Activated naive CD4-positive, alpha-beta T cell treated with anti-CD3 and anti-CD28 coated beads for 36 hours (primary cell): Measurements from ENCODE around the gene ADO. TPM values are rescaled to one million over a fixed set of nuclear protein-coding genes. Genes with fewer than 3 reads are reported as not detected.

Source experiments
- CTCF ChIA-PET: fragments of 350-600 bp; sonication (Branson Sonifier 250); formaldehyde crosslinking; loops from one replicate; lab custom pipeline; 2021; ENCODE audit warnings: antibody characterized with exemption; lab: Charles Lee
- DNase-seq: peaks from one replicate; pipeline ENCODE4 v3.0.0-alpha.2; 2020
- H3K27ac Mint-ChIP-seq: one replicate; pipeline ENCODE4 v1.8.0; 2021; ENCODE audit warnings: mild to moderate bottlenecking, mixed read lengths
- H3K27me3 Mint-ChIP-seq: one replicate; pipeline ENCODE4 v1.8.0; 2021; ENCODE audit warnings: low read depth, mixed read lengths
- H3K36me3 Mint-ChIP-seq: one replicate; pipeline ENCODE4 v1.8.0; 2021; ENCODE audit warnings: low read depth, mixed read lengths
- H3K4me1 Mint-ChIP-seq: one replicate; pipeline ENCODE4 v1.8.0; 2021; ENCODE audit warnings: low read depth, mixed read lengths
- H3K4me3 Mint-ChIP-seq: one replicate; pipeline ENCODE4 v1.8.0; 2021; ENCODE audit warnings: mild to moderate bottlenecking, moderate library complexity, mixed read lengths
- H3K9me3 Mint-ChIP-seq: one replicate; pipeline ENCODE4 v1.8.0; 2021; ENCODE audit warnings: mixed read lengths
- intact Hi-C: fragments of 100-400 bp; cut with micrococcal nuclease; formaldehyde crosslinking; loops from one replicate; pipeline ENCODE4 v1.15.1; 2023
- total RNA-seq, 2 experiments: library from RNA; stranded (reverse); gene quantifications; one replicate each; pipeline ENCODE4 v1.2.3, GENCODE V29; 2021

ADO gene
- total RNA-seq, 2 experiments from 2014 or later = 24.9 to 26.2 TPM

DNA sequence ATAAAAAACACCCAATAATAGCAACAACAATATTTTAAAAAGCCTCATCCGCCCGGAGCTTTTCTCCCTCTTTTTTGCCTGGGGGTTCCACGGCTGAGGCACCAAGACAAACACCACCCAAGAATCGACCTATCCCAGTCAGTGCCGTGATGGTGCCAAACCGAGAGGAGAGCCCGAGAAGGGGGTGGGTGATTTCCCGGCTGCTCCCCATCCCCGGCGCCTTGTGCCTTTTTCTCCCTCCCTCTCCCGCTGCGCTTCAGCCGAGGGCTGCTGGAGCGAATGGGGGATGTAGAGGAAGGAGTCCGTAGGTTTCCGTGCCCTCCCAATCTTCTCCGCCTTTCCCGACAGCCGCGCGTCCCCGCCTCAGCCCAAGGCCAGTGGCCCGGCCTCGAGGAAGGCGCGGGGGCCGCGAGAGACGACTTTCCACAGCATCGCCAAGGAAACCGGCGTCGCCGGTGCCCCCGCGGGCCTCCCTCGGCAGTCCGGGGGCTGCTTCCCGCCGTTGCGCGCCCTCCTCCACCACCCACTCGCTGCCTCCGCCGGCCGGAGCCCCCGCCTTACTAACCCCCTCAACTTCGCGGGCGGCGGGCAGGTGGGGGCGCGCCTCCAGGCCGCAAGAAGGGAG, 10.3 kb downstream of the ADO start:
- intact Hi-C loops = loop anchor here (5.0 kb wide), 4 partner anchors 323 to 707 kb away; partner anchors contain the start of genes REEP3 and RTKN2
- Mint-ChIP-seq H3K4me1 (peaks cover 56% of the 10 kb centered on the region), H3K9me3 (no peaks in the 10 kb centered on the region), H3K27me3 (peaks cover 5% of the 10 kb centered on the region), H3K27ac (peak overlapping the region; percentile 98), H3K36me3 (peaks cover 33% of the 10 kb centered on the region), H3K4me3 (peak overlapping the region; percentile 95)
- CTCF ChIA-PET = interaction anchor here (1.7 to 3.6 kb wide), 2 partner anchors 65 to 204 kb away, joined by 7 to 14 read pairs; no protein-coding TSS in a partner anchor
- DNase-seq = peak; percentile 36

DNA sequence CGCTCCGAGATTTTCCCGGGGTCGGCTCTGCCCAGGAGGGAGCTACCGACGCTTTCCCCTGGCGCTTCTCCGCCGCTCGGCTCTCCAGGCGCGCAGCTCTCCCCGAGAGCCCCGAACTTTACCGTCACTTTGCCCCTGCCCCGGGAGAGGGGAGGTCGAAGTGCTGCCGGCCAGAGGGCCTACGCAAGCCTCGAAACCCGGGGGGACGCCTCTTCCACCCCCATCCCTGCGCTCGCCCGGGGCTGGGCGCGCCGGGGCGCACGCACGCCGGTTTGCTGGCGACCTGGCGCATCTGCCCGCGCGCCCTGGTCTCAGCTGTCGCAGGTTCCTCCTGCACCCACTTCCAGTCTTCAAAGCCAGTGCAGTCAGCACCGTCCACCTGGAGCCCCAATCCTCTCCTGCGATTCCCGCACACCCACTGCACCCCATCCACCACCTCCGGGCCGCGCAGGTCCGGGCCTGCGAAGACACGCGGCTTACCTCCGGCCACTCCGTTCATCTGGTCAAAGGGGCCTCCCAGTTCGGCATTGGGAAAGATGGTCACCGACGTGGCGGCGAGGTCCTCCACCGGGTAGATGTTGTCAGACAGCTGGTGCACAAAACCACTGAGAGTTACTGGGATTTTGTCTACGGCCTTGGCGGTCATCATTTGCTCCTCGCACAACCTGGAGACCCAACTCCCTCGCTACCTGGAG, 11.0 kb downstream of the ADO start:
- peak overlapping the region; percentile 98 for H3K27ac Mint-ChIP-seq
- no peaks in the 10 kb centered on the region for H3K9me3 Mint-ChIP-seq
- peaks cover 33% of the 10 kb centered on the region for H3K36me3 Mint-ChIP-seq
- H3K27me3 Mint-ChIP-seq = peaks cover 9% of the 10 kb centered on the region
- peak; percentile 32 for DNase-seq
- peak overlapping the region; percentile 95 for H3K4me3 Mint-ChIP-seq
- H3K4me1 Mint-ChIP-seq = peaks cover 51% of the 10 kb centered on the region
- intact Hi-C loops = loop anchor here (1.0 to 5.0 kb wide), 26 partner anchors 11 to 911 kb away; partner anchors contain the start of genes ADO, NRBF2, REEP3 and RTKN2
- CTCF ChIA-PET = interaction anchor here (1.3 to 4.4 kb wide), 7 partner anchors 16 to 205 kb away, joined by 3 to 49 read pairs (median 9); no protein-coding TSS in a partner anchor

DNA sequence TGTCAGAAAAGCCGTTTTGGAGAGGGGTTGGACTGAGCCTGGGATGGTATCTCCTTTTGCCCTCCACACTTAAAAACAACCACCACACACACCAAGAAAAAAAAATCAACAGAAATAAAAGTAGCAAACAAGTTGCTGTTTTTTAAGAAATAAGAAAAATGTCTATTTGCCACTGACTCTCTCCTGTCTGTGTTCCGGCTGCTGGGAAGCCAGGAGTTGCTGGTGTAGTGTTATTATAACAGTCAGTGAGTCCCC, 11.5 kb downstream of the ADO start:
- peak overlapping the region; percentile 98 for H3K27ac Mint-ChIP-seq
- peaks cover 33% of the 10 kb centered on the region for H3K36me3 Mint-ChIP-seq
- peaks cover 14% of the 10 kb centered on the region for H3K27me3 Mint-ChIP-seq
- peak overlapping the region; percentile 95 for H3K4me3 Mint-ChIP-seq
- no peaks in the 10 kb centered on the region for H3K9me3 Mint-ChIP-seq
- intact Hi-C loops = loop anchor here (1.0 to 5.0 kb wide), 26 partner anchors 12 to 912 kb away; partner anchors contain the start of genes ADO, NRBF2, REEP3 and RTKN2
- CTCF ChIA-PET = interaction anchor here (0.9 to 4.4 kb wide), 11 partner anchors 16 to 342 kb away, joined by 3 to 49 read pairs (median 5); no protein-coding TSS in a partner anchor
- no peak for DNase-seq
- H3K4me1 Mint-ChIP-seq = peaks cover 46% of the 10 kb centered on the region

DNA sequence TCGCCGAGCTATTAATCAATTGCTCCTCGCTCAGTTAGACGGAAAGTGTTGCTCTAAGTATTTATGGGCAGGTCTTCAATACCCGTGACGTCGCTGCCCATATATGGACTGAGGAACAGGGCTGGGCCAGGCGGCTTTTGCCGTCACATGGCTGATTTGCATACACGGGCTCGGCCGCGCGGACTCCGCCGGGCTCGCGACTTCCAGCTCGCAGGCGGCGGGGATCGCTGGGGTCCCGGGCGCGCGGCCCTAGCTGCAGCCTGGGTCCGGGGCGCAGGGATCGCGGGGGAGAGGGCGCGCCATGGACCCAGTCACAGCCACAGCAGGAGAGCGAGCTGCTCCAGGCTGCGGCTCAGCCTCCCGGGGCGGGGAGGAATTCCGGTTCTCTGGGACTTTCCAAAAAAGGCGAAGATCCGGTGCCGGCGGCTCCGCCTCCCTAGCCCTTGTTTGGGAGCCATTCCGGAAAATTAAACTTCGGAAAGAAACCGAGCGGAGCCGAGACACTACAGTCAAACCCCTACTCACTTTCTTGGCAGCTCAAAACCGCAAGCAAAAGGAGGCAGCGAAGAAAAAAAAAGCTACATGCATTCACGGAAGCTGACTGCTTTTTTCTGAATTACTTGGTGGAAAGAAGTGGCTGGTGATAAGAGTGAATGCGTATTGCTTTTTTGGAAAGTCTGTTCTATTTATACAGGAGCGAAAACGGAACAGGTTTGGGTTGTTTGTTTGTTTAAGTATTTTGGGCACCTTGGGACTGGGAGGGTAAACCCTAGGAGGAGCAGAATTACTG, 12.0 kb downstream of the ADO start, which contains the start of gene EGR2:
Gene EGR2, minus strand, starts transcription at position 36 of the 790 bp plus-strand sequence. CDS start 337 bp downstream, outside the sequence.
- H3K4me3 Mint-ChIP-seq = peak within 1 kb of the TSS; percentile 95
- intact Hi-C loops = loop anchor here (1.0 to 5.0 kb wide), 26 partner anchors 12 to 912 kb away; partner anchors contain the start of genes ADO, NRBF2, REEP3 and RTKN2
- peaks cover 14% of the 10 kb centered on the region for H3K27me3 Mint-ChIP-seq
- peaks cover 41% of the 10 kb centered on the region for H3K4me1 Mint-ChIP-seq
- peak; percentile 98 for DNase-seq
- no peaks in the 10 kb centered on the region for H3K9me3 Mint-ChIP-seq
- H3K36me3 Mint-ChIP-seq = peaks cover 33% of the 10 kb centered on the region
- peak within 1 kb of the TSS; percentile 98 for H3K27ac Mint-ChIP-seq
- CTCF ChIA-PET = interaction anchor here (0.7 to 4.4 kb wide), 19 partner anchors 12 to 897 kb away, joined by 3 to 49 read pairs (median 5); partner anchors contain the start of gene ADO

DNA sequence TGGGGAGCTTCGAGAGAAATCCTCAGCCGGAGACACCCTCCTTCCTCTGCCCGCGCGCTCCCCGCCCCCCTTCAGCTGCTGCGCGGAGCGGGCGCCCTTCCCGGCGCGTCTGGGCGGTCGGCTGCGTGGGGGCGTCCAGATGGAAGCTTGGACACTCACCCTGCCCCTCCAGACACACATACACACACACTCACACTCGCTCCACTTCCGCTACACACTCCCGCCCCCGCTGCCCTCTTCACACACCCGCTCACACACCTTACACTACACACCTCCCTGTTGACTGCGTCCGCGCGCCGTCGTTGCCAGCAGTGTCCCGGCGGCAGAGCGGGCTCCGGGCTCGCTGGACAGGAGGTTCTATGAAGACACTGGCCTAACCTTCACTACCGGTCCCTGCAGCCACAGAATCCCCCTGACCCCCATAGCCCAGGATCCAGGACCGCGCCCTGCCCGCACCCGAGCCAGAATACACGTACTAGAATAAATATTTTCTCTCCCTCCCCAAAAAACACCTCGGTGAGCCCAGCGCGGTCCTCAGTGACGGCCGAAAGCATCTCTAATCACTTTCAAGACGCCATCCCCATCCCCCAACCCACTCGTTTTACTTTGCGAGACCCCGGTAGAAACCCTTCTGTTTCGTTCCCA, 12.7 kb downstream of the ADO start:
- Mint-ChIP-seq H3K36me3 (peaks cover 29% of the 10 kb centered on the region), H3K9me3 (no peaks in the 10 kb centered on the region), H3K4me3 (peak overlapping the region; percentile 95), H3K4me1 (peaks cover 35% of the 10 kb centered on the region), H3K27ac (peak overlapping the region; percentile 98), H3K27me3 (peaks cover 14% of the 10 kb centered on the region)
- DNase-seq = peak; percentile 60
- intact Hi-C loops = loop anchor here (2.0 to 5.0 kb wide), 7 partner anchors 325 to 874 kb away; partner anchors contain the start of genes REEP3 and RTKN2
- CTCF ChIA-PET = interaction anchor here (0.7 to 4.4 kb wide), 21 partner anchors 11 to 896 kb away, joined by 3 to 49 read pairs (median 5); partner anchors contain the start of gene ADO

DNA sequence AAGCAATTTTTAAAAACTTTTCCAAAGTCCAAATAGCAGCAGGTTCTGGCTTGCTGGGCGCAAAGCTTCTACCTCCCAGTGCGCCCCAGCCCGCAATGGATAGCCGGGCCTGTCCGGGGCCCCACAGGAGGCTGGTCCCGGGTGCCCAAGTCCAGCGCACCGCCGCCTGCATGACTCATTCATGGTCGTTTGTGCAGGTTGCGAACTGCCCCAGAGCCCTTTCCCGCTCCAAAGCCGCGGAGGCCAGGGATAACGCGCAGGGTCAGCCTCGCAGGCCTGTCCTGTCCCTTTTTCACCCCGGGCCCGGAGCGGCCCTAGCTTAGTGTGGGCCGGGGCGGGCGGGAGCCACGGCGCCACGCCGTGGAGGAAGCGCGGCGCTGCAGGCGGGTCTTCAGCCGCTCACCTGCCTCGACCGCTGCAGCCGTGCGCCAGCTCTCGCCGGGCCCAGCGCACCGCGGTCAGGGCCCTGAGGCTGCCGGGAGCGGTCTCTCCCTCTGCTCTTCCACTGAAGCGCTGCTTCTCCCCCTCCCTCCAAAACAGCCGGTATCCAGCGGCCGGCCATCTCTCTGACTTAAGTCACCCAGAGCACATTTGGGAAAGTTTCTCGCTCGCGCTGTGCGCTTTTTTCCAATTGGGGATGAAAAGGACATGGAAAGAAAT, 13.4 kb downstream of the ADO start:
- Mint-ChIP-seq H3K4me3 (peak overlapping the region; percentile 95), H3K9me3 (no peaks in the 10 kb centered on the region), H3K27me3 (peaks cover 16% of the 10 kb centered on the region), H3K4me1 (peaks cover 29% of the 10 kb centered on the region), H3K36me3 (peaks cover 24% of the 10 kb centered on the region), H3K27ac (peak overlapping the region; percentile 98)
- CTCF ChIA-PET = interaction anchor here (0.6 to 4.4 kb wide), 20 partner anchors 11 to 379 kb away, joined by 3 to 49 read pairs (median 4); partner anchors contain the start of gene ADO
- DNase-seq = peak; percentile 73
- intact Hi-C loops = loop anchor here (1.0 to 5.0 kb wide), 12 partner anchors 208 to 875 kb away; partner anchors contain the start of genes REEP3 and RTKN2

DNA sequence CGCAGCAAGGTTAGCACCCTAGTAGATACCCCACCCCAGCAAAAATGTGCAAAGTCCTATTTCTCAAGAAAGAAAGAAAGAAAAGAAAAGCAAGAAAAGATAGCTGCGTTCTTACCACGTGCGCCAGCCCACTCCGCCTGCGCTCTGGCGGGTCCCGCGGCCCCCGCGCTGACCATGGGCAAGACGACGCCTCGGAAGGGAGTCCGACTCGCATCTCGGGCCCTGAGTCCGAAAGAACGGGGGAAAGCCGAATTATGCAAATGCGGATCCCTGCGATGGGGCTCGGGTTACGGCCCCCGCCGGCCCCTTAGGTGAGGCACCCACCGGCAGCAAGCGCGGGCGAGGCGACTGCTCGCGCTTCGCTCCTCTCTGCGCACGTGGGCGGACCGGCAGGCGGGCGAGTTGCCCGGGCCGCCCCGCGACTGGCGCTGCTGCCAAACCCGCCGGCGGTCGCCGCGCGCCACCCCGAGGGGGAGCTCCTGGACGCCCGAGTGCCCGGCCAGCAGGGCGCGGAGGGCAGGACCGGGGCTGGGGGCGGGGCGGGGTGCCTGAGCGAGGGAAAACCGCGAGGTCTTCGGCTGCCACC, 14.0 kb downstream of the ADO start:
- no peaks in the 10 kb centered on the region for H3K9me3 Mint-ChIP-seq
- peaks cover 17% of the 10 kb centered on the region for H3K27me3 Mint-ChIP-seq
- H3K36me3 Mint-ChIP-seq = peaks cover 17% of the 10 kb centered on the region
- intact Hi-C loops = loop anchor here (1.0 to 5.0 kb wide), 9 partner anchors 208 to 704 kb away; partner anchors contain the start of genes REEP3 and RTKN2
- CTCF ChIA-PET = interaction anchor here (0.6 to 4.4 kb wide), 15 partner anchors 12 to 380 kb away, joined by 3 to 49 read pairs (median 4); no protein-coding TSS in a partner anchor
- DNase-seq = peak; percentile 62
- H3K4me3 Mint-ChIP-seq = peak overlapping the region; percentile 95
- H3K4me1 Mint-ChIP-seq = peaks cover 22% of the 10 kb centered on the region
- H3K27ac Mint-ChIP-seq = no peak overlapping the region

DNA sequence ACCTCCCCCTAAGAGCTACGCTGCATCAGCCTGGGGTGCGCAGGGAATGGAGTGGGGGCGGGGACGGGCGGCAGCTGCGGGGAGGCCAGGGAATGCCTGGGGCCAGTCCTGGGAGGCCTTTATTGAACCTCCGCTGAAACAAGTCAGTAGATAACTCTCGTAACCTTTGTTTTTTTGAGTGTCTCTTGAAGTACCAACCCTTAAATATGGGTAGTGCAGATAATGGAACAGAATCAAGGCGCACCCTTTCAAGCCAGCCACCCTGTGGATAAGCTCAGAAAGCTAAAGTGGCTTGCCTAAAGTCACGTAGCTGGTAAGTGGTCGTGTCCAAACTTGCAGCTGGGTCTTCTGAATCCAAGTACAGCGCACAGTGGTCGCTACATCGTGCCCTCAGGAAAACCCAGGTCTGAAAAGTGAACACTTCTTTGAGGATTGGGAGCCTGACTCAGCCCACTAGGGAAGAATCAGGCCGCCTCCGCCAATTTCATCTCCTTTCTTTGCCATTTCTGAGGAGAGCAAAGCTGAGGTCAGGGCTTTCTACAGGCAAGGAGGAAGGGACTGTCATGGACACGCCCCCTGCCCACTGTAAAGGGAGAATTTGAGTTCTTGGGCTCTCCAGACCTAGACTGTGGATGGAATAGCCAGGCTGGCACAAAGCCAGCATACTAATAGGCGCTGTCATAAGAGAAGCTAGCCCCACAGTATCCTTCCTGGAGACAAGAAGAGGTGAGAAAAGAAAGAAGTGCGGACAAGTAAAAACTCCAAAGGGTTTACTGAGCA, 14.8 kb downstream of the ADO start:
- Mint-ChIP-seq H3K4me3 (peak overlapping the region; percentile 39), H3K4me1 (peaks cover 14% of the 10 kb centered on the region), H3K27me3 (peaks cover 17% of the 10 kb centered on the region), H3K27ac (peak overlapping the region; percentile 30), H3K36me3 (peaks cover 9% of the 10 kb centered on the region), H3K9me3 (no peaks in the 10 kb centered on the region)
- DNase-seq = no peak
- CTCF ChIA-PET = interaction anchor here (0.5 to 4.4 kb wide), 10 partner anchors 36 to 381 kb away, joined by 3 to 49 read pairs (median 3); no protein-coding TSS in a partner anchor
- intact Hi-C loops = loop anchor here (5.0 kb wide), 4 partner anchors 327 to 703 kb away; partner anchors contain the start of genes REEP3 and RTKN2

DNA sequence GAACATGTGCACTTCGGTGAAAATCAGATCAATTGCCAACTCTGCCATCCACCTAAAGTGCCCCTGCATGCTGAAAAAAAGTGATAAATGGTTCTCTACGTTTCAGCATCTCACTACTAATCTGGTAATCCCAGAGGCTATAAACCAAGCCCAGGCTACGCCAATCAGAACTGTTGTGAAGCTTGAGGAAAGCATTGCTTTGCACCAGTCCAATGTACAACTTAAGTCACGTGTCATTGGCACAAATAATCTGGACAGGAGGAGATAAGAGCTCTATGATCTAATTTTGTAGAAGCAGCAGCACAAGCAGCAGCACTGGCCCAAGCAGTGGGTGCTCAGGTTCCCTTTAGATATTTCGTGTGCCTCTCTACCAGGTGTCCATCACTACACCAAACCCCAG, 16.1 kb downstream of the ADO start:
- no peaks in the 10 kb centered on the region for H3K9me3 Mint-ChIP-seq
- H3K36me3 Mint-ChIP-seq = peaks cover 6% of the 10 kb centered on the region
- DNase-seq = no peak
- CTCF ChIA-PET = interaction anchor here (4.2 kb wide), 1 partner anchor 227 kb away, joined by 16 read pairs; no protein-coding TSS in a partner anchor
- intact Hi-C loops = no loop called here
- no peak overlapping the region for H3K27ac Mint-ChIP-seq
- H3K4me1 Mint-ChIP-seq = peaks cover 11% of the 10 kb centered on the region
- H3K4me3 Mint-ChIP-seq = no peak overlapping the region
- H3K27me3 Mint-ChIP-seq = peaks cover 17% of the 10 kb centered on the region

DNA sequence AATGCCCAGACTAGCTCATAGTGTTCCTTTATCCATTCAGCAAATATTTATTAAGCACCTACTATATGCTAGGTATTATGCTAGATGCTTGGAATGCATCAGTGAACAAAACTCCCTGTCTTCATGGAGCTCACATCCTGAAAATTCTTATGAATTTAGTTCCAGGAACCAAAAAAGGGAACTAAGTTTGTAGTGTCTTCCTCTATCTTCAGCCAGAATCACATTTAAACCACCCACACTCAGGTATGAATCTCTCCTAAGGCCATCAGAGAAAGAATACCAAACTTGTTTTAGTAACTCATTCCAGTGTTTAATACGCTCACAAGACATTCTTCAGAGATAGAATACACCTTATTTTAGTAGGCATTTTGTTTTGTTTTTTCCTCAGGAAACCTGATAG, 21.8 kb downstream of the ADO start:
- no peak for DNase-seq
- Mint-ChIP-seq H3K27me3 (peaks cover 4% of the 10 kb centered on the region), H3K9me3 (no peaks in the 10 kb centered on the region), H3K27ac (no peak overlapping the region), H3K36me3 (no peaks in the 10 kb centered on the region), H3K4me3 (no peak overlapping the region), H3K4me1 (no peaks in the 10 kb centered on the region)
- intact Hi-C loops = no loop called here
- CTCF ChIA-PET = interaction anchor here (0.6 to 1.5 kb wide), 3 partner anchors 12 to 554 kb away, joined by 3 to 7 read pairs (median 3); no protein-coding TSS in a partner anchor
